Dedifferentiated amniotic fluid mesenchymal stem cell (primary cell): ENCODE data around the gene ZNF441.
"Not testable (repeated sequence)": the region's sequence is repeated elsewhere in the genome, so short reads cannot be mapped to it uniquely, and the experiment has no call there.

ENCODE experiments used
- DNase-seq: peaks from one replicate; pipeline ENCODE4 v3.0.0-alpha.2; 2016; ENCODE audit errors: extremely low spot score

ZNF441 gene

GRCh38 chr19:11766597-11767591 is at the start of gene ZNF441:
TSS of gene ZNF441 (plus strand) at chr19:11767000. CDS start at chr19:11767194, 194 bp downstream.
- peak; percentile 93 for DNase-seq

GRCh38 chr19:11721681-11722080 is 45.1 kb upstream of the ZNF441 start:
- no peak for DNase-seq

- DNase-seq, result no peak
Measured at GRCh38 chr19:11722414-11722813, 44.4 kb upstream of the ZNF441 start.

- DNase-seq, result no peak
Measured at GRCh38 chr19:11729586-11729985, 37.2 kb upstream of the ZNF441 start.

GRCh38 chr19:11735375-11735774 is 31.4 kb upstream of the ZNF441 start:
- DNase-seq, result no peak

GRCh38 chr19:11736696-11737095 is 30.1 kb upstream of the ZNF441 start:
- no peak for DNase-seq

- DNase-seq, result no peak
Measured at GRCh38 chr19:11737964-11738745, 28.6 kb upstream of the ZNF441 start.

- peak; percentile 98 for DNase-seq
Measured at GRCh38 chr19:11738746-11739620, 27.8 kb upstream of the ZNF441 start, which contains the start of gene ZNF823. TSS of gene ZNF823 (minus strand) at chr19:11738946. CDS start at chr19:11738819, 127 bp downstream.

GRCh38 chr19:11745869-11746268 is 20.9 kb upstream of the ZNF441 start:
- DNase-seq, result no peak

GRCh38 chr19:11747277-11747676 is 19.5 kb upstream of the ZNF441 start:
- DNase-seq, result no peak

GRCh38 chr19:11749751-11750150 is 17.0 kb upstream of the ZNF441 start:
- no peak for DNase-seq

- DNase-seq, result no peak
Measured at GRCh38 chr19:11752244-11752736, 14.5 kb upstream of the ZNF441 start.

- DNase-seq, result no peak
Measured at GRCh38 chr19:11754663-11755062, 12.1 kb upstream of the ZNF441 start.

GRCh38 chr19:11756965-11757364 is 9.8 kb upstream of the ZNF441 start:
- no peak for DNase-seq

GRCh38 chr19:11759805-11760204 is 7.0 kb upstream of the ZNF441 start:
- no peak for DNase-seq

- DNase-seq, result no peak
Measured at GRCh38 chr19:11763117-11763516, 3.7 kb upstream of the ZNF441 start.

- no peak for DNase-seq
Measured at GRCh38 chr19:11763611-11764010, 3.2 kb upstream of the ZNF441 start.

GRCh38 chr19:11767633-11768133 is 883 bp downstream of the ZNF441 start:
- no peak for DNase-seq

- no peak for DNase-seq
Measured at GRCh38 chr19:11769995-11770394, 3.2 kb downstream of the ZNF441 start.

GRCh38 chr19:11771520-11771919 is 4.7 kb downstream of the ZNF441 start:
- DNase-seq, result not testable (repeated sequence)

GRCh38 chr19:11776669-11777068 is 9.9 kb downstream of the ZNF441 start:
- not testable (repeated sequence) for DNase-seq
